Stimulated activated CD8-positive, alpha-beta memory T cell treated with anti-CD3 and anti-CD28 coated beads, Interleukin-15, amount 100 ng/mL, for 24 hours (primary cell): ENCODE results near the gene HOTAIR.

ENCODE experiments used
- DNase-seq: peaks from one replicate; pipeline ENCODE4 v3.0.0-alpha.2; 2020; ENCODE audit warnings: low read depth

The HOTAIR gene

DNA sequence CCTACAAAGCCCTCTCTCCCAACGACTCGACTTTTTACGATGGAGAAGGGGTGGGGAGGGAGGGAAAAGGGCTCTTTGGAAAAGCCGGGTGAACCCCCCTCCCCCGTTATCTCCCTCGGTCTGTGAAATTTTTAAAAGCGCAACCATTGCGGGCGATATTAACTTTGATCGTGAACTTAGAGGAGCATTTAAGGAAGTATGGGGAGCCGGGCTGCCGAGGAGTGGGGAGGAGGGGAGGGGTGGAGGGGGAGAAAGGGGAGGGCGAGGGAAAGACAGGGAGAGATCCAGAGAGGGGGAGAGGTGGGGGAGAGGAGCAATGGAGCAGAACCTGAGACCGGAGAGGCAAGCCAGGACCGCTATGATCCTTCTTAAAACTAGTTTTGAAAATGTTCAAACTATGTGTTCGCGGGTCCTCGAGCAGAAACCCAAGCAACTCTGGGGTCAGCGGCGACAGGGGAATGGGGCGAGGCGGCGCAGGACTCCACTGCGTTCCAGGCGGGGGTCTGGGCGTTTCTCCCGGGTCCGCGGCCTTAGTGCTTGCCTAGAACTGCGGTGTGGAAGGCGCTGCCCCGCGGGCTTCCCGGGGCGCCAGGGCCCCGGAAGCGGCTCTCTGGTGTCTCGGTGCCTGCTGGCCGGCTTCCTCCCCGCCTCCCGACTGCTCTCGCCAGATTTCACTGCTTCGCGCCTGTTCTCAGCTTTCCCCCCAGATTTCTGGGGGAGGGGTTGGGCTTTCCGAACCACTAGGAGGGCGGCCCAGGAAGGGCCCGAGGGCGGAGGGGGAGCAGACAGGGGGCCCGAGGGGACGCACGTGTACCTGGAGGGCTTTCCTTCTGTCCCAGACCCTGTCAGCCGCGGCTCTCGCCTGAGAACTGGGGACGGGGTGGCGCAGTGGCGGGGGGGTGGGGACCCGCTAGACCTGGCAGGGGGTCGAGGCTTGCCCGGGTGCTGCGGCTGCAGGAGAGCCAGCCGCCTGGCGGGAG is at the start of gene HOTAIR:
TSS of gene HOTAIR (minus strand) at position 871 of the 980 bp plus-strand sequence.
- DNase-seq: no peak

DNA sequence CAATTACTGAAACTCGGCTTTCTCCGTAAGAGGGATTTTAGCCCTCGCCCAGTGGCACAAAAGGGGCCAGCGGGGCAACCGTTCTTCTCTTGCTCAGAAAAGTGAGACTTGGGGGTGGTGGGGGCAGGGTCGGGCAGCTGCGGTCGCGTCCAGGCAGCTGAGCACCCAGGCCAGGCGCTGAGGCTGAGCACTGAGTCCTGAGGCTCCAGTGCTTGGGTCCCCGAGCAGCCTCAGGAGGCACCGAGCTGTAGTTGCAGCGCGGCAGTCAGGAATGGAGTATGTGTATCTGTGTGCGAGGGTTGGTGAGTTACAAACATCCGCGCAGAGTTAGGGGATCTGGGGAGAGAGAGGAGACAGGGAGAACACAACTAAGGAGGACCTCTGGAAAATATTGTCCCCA is 49.4 kb upstream of the HOTAIR start:
- DNase-seq: no peak

DNA sequence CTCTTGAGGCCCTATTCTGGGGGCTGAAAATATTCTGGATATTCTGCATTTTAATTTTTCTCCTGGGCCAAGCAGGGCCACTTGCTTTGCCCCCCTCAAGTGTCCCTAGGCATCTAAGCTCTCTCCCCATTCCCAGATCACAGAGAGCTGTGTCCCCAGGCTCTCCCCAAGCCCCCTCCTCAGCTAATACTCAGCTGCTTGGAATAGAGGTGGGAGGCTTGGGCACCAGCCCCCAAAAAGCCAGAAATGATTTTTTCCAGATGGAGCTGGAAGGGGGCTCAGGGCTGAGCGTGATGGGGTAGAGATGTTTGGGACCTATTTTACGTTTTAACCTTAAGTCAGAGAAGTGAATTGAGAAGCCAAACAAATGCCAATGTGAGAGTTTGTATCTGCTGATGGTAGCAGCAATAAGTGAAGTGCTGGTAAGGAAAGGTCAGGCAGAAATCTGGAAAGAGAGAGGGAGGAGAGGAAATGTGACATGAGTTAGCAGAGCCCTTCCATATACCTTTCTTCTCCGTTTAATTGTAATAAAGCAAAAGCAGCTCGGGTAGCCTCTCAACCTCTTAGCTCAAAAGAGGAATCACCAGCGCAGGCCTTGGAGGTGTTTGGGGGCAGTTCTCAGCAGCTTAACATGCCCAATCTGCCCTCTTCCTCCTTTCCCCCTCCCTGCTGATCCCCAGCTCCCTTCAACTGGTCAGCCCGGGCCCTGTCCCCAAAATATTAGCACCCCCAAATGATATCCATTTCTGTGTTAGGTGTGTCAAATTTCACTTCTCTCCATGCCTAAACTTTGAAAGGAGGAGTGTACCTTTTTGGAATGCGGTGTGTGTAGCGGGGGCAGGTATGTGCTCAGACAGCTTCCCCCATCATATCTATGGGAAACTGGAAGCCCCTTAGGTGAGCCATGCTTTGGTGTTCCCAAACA is 48.5 kb upstream of the HOTAIR start:
- DNase-seq: no peak

DNA sequence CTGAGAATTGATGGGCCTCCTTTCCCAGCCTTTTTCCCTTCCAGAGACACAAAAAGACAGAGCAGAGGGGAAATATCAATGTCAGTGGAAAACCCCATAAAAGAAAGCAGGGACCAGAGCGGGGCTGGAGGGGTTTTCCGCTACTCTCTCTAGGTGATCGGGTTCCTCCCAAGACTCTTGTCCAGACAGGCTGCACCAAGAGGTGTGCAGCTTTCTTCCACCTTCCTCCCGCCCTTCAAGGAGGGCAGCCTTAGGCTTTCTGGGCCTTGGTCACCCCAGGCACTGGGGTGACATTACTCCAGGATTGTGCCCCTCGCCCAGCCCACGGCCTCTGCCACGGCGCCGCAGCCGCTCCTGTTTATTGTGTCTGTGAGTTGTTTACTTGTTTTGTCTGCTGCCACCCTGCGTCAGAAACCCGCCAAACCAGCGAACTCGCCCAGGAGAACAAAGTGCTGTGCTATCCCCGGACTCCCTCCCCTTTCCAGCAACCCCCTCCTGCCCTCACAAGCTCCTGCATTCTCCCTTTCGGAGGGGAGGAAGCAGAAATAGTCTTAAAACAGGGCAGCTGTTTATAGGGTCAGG is 46.8 kb upstream of the HOTAIR start:
- no peak for DNase-seq

DNA sequence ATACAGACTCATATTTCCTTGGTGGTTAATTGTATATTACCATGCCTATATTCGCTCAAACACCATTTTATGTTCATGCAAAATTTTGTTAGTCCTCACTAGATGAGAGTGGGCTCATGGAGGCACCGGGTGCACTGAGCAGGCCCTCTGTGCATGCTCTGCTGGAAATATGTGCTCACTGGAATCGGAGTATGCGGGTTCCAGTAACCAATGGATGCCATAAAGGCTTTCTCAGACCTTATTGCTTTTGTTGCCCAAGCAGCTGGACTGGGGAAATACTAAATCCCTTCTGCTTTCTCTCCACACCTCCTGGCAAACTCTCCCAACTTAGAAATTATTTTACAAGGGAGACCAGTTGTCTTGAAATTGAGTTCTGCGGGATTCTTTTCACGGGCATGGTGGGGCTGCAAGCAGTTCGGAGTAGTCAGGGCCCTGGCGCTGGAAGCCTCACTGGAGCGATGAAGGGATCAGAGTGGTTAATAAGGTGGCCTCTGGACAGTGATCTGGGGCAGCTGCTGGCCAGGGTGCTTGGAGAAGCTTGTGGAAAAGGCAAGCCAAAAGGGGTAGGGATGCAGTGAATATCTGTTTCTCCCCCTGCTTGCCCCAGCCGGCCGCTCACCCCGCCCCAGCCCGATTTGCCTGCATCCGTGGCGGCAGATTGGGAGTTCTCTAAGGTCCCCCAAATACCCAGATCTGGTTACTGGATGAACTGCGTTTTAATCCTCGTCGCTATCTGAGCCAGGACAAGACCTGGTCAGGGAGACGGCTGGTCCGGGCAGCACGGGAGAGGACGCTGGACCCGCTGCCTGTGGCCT is 46.0 kb upstream of the HOTAIR start:
- no peak for DNase-seq

DNA sequence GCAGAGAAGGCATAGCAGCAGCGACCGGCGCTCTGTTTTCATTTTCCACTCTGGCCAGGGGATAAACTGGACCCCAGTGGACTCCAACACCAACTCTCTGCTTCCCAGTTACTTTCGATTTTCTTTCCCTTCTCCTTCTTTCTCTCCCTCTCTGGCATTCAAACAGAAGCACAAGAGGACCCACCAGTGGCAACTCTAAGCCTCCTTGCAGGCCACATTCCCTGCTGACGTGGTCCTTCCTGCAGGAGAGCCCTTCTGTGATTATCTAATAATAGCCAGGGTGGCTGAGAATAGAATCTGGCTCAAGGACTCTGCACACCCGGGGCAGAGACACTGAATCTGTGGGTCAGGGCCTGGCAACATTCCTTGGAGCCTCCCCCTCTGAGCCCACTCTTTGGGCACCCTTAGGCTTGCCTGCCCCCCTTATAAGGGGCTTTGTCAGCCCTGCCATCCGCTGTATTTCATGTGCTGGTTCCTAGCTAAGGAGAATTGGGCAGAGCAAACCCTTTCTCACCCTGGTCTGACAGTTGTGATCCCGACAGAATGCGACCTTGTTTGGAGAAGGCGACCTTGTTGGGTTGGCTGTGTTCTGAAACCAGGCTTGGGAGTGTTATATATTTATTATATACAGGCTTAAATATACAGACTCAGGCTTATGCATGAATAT is 45.3 kb upstream of the HOTAIR start:
- no peak for DNase-seq

DNA sequence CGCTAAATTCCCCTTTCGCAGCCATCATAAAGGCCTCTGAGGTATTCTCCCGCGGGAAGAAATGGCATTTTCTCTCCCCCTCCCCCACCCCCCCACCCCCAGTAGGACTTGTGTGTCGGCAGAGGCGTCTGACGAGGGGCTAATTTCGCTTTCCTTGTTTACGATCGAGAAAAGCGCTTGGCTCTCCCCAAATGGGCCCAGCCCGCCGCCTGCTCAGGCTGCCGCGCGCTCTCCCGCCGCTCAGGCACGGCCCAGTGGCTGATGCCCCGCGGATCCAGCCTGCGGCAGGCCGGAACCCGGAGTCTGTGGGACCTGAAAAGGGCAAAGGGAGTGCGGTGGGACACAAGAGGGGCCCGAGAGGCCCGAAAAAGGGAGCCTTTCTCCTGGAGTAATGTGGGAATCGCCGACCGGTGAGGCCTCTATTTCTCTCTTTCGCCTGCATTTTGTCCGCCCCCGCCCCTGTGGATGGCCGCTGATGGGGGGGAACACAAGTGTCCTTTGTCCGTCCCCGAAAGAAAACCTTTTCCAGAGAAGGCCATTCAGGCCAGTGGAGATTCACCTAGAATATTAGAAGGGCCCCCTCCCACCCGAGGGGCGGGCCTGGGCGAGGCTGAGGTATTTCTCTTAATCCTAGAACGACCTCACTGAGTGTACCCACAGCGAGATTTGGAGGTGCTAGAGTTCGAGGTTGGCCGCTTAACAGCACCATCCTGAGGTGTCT is 44.5 kb upstream of the HOTAIR start:
- no peak for DNase-seq

DNA sequence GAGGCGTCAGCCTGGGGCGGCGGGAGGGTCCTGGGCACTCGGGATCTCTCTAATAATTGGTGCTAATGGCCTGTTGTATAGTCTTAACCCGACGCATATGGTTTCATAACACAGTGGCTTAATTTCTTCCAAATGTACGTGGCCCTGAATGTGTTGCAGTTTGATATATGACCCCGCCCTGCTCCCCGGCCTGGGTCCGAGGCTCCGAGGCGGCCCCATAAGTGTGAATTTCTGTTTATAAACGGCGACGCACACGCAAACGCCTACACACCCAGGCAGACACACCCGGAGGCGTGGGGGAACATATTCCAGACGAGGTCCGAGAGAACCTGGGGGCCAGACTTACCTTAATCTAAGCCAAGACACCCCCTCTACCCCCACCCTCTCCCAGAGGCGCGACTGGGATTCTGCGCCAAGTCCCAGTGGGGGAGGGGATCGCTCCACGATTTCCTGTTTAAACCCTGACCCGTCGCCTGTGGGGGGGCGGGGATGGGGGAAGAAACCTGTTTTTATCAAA is 43.8 kb upstream of the HOTAIR start:
- no peak for DNase-seq

DNA sequence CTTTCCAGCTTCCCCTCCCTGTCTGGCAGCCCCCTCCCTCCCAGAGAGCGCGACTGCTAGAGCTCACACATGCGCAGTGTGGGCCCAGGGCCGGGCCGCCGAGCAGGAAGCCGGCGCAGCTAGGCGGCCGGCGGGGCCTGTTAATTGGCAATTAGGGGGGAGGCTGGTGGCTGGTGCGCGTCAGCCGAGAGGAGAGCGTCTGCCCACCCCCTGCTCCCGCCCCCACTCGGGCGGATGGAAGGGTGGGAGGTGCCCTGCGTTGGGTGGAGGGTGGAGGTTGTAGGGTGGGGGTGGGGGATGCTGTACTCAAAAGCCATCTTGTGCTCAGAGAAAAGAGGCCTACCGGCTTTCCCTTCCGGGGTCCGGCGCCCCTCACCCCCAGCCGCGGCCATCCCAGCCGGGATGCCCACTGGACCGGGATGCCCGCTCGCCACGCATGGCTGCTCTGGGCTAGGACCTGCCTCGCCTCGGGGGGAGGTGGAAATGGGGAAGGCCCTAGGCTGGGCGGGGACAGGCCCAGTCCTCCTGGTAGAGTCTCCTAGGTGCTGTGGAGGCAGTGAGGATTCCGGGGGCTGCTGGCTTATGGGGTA is 43.2 kb upstream of the HOTAIR start:
- peak; percentile 42 for DNase-seq

DNA sequence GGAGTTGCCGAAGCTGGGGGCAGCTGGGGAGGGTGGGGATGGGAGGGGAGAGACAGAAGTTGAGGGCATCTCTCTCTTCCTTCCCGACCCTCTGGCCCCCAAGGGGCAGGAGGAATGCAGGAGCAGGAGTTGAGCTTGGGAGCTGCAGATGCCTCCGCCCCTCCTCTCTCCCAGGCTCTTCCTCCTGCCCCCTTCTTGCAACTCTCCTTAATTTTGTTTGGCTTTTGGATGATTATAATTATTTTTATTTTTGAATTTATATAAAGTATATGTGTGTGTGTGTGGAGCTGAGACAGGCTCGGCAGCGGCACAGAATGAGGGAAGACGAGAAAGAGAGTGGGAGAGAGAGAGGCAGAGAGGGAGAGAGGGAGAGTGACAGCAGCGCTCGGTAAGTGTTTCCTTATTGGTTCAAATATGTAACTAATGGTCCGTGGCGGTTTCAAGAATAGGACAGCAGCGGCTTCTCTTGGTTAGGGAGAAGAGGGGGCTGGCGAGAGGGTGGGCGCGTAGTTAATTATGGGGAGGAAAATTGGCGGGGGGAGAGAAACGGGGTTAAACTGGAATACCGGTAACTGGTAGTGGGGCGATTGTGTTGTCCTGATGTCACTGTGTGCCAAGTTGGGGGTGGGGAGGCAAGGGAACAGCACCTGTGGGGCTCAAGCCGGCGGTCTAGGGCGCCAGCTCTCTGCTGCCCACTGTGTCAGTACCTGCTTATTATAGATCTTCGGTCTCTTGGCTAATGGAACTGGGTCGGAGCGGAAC is 42.5 kb upstream of the HOTAIR start:
- DNase-seq: no peak

DNA sequence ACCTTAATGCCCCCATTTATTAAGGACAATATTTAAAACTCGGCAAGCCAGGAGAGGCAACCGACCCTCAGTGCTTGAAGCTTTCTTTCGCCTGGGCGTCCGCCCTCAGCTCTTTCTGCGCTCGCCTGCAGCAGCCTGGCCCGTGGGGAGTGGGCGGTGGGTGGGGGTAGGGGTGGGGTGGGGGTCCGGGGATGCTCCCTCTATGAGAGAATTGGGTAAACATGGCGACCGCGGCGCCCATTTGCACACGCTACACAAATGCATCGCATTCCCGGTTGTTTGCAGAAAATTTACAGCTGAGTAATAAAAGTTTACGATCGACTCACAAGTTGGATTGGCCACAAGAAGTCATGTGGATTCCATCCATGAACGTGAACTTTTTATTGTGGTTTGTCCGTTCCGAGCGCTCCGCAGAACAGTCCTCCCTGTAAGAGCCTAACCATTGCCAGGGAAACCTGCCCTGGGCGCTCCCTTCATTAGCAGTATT is 41.8 kb upstream of the HOTAIR start:
- no peak for DNase-seq

DNA sequence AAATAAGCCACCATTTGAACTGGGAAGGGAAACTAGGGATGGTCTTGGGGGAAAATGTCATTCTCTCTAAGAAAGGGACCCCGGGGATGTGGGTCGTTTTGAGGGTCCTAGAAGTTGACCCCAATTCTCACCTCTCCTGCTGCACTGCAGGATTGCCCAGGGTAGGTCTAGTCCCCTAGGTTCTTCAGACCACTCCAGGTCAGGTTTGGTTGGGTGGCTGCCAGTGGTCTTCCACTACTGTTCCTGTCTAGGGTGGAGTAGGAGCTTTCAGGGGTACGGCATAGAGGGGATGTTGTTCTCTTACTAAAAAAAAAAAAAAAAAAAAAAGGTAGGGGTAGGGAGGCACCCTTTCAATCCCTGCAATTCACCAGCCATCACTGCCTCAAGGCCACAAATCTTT is 41.3 kb upstream of the HOTAIR start:
- no peak for DNase-seq

DNA sequence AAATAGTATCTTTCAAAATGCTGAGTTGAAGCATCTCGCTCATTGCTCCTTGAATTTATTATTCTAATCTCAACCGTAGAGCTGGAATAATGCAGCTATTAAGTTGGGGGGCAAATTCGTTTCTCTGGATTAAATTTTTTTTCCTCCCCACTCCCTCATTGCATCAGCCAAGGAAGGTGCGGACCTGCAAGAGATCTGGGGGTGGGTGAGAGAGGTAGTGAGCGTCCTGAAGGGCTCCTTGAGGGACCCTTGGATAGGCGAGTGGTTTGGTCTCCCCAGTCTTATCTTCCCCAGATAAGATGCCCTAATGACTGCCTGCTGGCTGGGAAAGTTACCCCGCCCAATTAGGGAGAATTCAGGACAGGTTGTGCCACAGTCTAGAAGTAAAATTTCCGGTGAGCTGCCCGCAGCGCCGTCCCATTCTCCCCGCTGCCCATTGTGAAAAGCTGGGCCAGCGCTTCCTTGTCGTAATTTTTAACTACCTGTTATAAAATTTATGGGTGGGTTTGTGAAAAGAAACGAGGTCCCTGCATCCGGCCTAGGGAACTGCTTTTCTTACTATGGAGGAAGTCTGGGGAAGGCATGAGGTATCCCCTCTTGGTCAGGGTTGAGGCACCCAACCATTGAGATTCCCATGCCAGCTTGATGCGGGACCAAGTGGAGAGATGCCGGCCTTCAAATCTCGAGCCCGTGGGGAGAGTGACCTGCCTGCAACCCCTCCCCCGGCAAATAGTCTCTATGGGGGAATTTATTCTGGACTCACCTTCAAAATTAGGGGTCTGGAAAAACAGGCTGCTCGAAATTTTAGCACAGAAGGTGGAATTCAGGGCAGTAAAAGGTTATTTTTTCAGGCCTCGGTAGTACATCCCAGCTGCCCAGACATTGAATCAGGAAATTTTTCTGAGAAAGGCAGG is 40.5 kb upstream of the HOTAIR start:
- no peak for DNase-seq

DNA sequence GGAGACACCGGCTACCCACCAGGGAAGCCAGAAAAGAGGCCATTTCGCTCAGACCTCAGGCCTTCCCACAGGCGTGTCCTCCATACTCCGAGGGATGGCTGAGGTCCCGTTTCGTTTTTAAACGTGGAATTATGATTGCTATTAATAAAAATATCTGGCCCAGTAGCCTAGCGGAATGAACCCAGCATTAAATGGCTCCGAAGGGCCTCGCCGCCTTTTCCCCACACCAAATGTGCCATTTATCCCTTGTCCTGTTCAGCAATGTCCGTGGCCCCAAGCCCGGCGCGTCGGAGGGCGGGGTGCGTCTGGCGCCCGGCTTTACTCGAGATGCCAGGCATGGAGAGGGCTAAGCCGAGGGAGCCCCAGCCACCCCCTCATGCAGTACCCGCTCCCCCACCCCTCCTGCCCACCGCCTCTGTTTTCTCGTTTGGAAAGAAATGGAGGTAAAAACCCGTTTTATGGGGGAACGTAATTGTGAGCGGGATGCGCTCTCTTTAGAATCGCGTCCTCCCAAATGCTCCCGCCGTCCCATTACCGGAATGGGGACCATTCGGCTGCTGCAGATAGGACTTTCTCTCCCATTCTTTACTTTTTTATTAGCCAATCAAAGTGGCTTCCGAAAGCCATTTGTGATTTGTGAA is 39.7 kb upstream of the HOTAIR start:
- no peak for DNase-seq

DNA sequence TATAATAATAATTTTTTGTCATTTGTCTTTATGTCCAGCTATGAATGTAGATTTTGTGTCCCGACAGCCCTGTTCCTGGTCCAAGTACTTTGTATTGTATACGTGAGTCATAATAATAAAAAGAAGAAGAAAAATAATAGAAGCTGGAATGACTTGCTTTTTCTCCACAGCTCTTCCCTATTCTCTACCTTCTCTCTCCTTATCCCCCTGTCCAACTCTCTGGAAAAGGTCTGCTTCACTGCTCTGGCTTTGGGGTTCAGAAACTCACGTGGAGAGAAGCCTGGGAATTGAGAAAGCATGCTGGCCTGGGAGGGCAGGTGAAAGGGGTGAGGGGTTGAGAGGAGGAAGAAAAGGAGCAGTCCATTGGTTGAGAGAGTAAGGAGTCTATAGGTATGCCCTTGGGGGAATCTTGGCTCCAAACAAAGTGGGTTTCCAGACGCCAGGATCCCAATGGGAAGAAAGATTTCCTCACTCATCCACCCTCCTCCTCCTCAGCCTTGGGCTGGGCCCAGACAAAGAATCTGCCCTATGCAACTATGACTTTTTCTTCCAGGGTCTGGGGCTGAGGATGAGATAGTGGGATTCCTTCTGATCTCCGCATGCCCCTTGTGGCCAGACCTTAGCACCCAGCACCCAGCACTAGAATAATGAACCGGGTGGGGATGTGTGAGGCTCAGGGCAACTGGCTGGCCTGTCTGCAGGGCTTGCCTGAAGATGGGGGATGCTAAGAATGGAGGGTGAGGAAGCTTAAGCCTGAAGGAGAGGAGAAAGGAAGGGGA is 38.1 kb upstream of the HOTAIR start:
- DNase-seq: no peak
